ENCODE data around the gene RERE.

DNA sequence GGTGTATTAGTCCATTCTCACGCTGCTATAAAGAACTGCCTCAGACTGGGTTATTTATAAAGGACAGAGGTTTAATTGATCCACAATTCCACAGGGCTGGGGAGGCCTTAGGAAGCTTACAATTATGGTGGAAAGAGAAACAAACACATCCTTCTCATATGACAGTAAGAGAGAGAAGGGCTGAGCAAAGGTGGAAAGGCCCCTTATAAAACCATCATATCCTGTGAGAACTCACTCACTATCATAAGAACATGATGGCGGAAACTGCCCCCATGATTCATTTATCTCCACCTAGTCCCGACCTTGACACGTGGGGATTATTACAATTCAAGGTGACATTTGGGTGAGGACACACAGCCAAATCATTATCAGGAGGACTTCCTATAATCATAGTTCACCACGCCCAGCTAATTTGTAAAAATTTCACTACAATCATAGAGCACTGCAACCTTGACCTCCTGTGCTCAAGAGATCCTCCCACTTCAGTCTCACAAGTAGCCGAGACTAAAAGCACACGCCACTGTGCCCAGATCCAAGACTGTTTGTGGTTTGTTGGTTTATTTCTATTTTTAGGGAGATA lies 164.9 kb downstream of the RERE start:
- TF ChIP-seq, protein P1, sequence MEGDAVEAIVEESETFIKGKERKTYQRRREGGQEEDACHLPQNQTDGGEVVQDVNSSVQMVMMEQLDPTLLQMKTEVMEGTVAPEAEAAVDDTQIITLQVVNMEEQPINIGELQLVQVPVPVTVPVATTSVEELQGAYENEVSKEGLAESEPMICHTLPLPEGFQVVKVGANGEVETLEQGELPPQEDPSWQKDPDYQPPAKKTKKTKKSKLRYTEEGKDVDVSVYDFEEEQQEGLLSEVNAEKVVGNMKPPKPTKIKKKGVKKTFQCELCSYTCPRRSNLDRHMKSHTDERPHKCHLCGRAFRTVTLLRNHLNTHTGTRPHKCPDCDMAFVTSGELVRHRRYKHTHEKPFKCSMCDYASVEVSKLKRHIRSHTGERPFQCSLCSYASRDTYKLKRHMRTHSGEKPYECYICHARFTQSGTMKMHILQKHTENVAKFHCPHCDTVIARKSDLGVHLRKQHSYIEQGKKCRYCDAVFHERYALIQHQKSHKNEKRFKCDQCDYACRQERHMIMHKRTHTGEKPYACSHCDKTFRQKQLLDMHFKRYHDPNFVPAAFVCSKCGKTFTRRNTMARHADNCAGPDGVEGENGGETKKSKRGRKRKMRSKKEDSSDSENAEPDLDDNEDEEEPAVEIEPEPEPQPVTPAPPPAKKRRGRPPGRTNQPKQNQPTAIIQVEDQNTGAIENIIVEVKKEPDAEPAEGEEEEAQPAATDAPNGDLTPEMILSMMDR (IDR thresholded peaks at IDR 0.05) = no peak
- TF ChIP-seq POLR2A (IDR thresholded peaks at IDR 0.05) = no peak
